NCI-H345 treated with DMSO at 0.1 percent for 48 hours (cell line): ENCODE results near the gene GALNS.

Experiments used
- DNase-seq: peaks from one replicate; lab custom pipeline; 2025; ENCODE audit not compliant: unreplicated experiment; lab: John Stamatoyannopoulos, UW

GALNS gene

DNA sequence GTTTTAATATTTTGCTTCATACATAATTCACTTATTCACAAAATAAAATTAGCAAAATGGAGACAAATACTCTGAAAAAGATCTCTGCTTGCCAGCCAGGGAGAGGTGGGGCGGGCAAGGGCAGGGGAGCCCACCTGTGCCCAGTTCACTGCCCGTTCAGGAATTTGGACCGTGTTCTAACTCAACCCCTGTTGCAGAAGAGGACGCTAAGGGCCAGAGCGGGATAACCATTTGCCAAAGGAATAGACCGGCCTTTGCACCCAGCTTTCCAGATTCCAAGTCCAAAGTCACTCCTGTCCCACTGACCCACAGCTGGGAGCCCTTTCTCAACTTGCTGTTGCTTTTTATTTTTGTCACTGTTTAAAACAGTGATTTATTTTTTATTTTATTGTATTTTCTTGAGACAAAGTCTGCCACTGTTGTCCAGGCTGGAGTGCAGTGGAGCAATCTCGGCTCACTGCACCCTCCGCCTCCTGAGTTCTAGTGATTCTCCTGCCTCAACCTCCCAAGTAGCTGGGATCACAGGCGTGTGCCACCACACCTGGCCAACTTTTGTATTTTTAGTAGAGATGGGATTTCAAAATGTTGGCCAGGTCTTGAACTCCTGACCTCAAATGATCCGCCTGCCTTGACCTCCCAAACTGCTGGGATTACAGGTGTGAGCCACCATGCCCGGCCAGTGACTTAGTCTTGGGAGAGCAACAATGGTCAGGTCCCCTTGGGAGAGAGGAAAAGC, 69.0 kb downstream of the GALNS start:
- DNase-seq = no peak

DNA sequence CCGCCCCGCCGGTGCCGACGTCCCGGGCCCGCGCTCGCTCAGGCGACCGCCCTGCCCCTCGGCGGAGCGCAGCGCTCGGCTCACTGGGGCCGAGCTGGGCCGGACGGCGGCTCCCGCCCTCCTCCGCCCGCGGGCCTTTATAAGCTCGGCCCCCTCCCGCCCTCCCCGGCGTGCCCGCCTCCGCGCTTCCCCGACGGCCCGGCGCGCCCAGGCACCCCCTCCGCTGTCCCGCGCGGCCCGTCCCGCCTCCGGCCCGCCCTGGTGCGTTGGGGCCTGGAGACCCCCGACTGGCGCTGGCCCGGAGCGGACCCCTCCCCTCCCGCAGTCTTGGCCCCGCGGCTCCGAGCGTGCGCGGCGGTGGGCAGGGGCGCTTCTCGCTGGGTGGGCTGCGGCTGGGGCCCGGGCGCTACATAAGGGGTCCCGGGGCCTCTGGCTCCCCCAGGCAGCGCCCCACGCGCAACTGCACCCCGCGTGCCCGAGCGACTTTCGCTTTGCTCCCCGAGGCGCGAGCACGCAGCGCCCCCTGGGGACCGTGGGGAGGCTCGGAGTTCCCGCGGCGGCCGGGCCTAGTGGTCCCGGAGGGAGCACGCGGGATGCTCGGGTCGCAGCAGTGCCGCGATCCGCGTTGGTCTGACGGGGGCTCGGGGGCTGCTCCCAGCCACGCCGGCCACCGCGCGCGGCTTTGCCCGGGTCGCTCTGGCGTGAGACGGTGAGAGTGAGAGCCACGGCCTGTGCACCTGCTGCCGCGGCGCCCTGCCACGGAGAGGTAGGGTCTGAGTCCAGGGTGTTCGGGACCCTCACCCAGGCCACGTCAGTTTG, 71.4 kb downstream of the GALNS start, which contains the start of gene PIEZO1:
TSS of gene PIEZO1 (minus strand) at position 115 of the 819 bp plus-strand sequence. CDS start 256 bp downstream, outside the sequence.
- no peak for DNase-seq

DNA sequence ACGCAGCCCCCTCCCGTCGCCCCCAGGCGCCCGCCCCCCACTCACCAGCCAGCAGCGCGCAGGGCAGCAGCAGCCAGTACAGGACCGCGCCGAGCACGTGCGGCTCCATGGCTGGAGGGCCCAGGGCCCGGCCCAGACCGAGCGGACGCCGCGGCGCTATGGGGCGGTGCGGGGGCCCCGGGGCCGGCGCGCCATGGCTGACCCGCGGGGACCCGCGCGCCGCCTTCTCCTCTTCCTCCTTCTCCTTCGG, 72.0 kb downstream of the GALNS start:
- no peak for DNase-seq

DNA sequence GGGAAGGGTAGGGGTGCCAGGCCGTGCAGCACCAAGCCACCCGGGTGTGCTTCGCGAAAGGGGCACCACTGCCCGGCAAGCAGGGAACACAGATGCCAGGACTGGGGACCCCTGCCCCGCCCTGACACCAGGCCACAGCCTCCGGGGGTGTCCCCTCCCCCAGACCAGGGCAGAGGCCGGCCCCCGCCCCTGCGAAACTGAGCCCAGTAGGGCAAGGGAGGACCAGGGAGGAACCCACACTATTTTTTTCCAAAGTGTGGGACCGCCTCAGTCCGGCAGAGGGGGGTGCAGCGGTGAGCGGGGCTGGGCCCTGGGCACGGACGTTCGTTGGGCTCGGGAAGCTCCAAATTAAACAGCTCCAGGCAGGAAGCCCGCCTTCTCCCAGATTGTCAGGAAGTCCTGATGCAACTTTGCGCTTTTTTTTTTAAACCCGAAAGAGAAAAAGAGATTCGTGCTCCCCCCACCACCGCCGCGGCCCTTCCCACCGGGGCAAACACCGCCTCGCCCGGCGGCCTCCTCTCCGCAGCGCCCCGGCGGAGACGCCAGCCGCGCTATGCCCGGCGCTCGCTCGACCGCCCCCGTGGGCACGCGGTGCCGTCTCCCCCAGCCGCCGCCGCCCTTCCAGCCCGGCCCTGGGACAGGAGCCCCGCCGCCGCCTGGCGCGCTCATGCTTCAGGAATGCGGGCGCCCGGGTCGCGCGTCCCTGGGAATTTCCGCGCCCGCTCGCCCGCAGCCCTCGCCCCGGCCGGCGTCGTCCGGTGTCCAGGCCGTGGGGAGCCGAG, 72.5 kb downstream of the GALNS start:
- DNase-seq = no peak

DNA sequence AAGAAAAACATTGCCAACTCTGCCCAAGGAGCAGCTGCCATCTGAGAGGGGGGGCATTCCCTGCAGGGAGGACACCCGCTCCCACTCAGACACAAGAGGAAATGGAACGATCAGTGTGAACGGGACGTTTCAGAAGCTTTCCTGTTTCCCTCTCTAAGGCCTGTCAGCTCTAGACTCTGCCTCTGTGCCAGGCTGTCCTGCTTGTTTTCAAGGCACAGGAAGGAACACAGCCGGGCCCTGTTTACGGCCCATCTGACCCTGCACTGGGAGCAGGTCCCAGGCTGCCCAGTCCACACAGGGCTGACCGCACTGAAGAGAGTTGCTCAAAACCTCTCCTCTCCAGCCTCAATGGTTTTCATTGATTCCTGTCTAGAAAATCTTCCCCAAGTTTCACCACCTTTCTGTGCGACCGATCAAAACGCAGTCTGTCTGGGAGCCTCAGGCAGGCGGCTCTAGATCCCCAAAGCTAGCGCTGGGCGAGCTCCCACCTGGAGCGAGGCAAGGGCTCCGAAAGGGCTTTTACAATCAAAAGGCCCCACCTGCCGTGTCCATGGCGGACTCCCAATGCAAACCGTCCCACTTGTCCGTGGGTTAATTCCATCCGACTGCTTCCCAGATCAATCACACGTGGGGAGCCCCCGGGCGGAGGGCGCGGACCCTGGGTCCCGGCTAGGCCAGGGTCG, 73.2 kb downstream of the GALNS start:
- DNase-seq = no peak

DNA sequence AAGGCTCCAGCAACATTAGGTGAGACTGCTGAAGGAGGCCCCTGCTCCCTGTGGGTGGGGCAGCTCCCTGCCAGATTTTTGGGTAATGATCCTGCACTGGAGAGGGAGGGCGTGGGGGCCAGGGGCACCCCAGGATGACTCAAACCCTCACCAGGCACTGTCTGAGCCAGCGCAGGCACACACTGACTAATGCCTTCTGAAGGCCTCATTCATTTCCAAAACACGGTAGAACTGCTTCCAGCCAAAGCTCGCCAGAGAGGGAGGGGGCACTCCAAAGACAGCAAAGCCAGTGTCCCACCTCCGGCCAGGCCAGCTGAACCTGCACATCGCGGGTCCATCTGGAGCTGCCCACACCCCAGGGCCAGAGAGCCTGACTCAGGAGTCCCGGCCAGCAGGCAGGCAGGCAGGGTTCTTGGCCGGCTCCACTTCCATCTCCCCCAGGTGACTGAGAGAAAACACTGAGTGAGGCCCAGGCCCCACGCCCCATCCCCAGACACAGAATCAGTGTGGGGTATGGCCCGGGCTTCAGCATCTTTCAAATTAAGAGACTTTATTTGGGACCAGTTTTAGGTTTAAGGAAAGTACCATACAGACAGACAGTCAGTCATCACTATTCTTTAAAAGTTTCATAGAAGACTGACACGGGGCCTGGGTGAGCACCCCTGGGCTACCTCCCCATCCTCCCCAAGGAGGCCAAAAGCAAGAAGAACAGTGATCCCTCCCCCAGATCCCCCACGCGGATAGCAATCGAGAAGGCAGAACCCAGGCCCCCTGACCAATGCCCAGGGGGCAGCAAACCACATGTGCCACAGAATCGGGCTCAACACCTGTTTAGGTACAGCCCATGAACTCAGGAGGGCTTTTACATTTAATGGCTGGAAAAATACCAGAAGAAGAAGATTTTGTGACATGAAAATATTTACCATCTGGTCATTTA, 74.0 kb downstream of the GALNS start:
- no peak for DNase-seq

DNA sequence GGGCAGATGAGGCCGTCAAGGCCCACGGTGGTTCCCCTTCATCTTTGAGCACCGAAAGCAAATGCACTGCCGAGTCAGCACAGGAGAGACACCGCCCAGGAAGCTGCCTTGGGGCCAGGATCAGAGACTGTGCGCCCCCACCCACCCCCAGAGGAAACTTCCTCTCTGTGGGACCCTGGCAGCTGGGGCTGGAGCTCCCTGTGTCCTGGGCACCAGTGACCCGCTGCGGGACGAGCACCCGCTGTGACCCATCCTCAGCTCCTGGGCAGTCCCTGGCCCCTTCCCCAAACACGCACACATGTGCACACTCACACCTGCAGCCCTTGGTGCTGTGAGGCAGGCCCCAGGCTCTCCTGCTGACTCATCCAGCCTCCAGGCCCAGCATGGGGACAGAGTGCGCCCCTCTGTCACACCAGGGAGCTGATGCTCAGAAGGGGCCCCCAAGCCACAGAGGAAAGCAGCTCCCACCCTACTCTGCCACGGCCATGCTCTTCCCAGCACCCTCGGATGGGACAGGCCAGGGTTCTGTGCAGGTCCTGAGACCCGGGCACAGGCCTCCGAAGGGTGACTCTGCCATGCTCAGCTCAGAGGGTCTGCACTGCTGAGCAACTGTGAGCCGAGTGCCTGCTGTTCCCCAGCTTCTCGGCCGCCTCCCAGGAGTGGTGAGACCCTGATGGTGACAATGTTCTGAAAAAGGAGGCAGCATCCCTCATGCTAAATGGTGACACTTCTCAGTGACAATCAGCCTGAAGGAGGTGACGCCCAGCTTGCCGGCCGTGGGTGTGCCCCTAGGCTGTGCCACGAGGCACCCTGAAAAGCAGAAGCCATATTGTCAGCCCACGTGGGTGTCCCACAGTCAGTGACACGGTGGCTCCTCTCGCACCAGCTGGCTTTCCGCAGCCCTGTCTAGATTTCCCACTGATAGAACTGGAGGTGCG, 75.3 kb downstream of the GALNS start:
- DNase-seq = no peak

DNA sequence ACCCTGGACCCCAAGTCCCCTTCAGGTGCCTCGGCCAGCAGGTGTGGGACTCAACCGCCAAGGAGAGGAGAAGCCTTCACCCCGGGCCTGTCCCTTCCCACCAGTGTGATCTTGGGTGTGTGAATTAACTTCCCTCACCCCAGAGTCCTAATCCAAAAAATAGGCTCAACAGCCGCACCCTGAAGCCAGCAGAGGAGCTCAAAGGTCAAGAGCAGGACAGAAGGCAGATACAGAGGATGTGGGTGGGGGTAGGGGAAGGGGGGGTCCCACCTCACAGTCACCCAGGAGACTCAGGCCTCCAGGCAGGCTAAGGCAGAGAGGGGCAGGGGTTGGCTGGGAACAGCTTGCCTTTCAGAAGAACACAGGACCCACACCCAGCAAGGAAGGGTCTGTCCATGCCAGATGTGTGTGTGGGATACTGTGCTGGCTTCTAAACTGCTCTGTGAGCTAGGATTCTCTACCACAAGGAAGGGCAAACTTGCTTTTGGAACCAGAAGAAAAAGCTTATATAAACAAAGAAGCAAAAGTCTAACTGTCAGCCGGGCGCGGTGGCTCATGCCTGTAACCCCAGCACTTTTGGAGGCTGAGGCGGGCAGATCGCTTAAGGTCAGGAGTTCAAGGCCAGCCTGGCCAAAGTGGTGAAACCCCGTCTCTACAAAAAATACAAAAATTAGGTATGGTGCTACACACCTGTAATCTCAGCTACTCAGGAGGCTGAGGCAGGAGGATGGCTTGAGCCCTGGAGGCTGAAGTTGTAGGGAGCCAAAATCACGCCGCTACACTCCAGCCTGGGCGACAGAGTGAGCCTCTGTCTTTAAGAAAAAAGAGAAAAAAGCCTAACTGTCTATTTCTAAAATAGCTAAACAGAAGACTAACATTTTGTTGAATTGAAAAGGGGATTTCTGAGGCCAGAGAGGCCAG, 76.3 kb downstream of the GALNS start:
- no peak for DNase-seq

DNA sequence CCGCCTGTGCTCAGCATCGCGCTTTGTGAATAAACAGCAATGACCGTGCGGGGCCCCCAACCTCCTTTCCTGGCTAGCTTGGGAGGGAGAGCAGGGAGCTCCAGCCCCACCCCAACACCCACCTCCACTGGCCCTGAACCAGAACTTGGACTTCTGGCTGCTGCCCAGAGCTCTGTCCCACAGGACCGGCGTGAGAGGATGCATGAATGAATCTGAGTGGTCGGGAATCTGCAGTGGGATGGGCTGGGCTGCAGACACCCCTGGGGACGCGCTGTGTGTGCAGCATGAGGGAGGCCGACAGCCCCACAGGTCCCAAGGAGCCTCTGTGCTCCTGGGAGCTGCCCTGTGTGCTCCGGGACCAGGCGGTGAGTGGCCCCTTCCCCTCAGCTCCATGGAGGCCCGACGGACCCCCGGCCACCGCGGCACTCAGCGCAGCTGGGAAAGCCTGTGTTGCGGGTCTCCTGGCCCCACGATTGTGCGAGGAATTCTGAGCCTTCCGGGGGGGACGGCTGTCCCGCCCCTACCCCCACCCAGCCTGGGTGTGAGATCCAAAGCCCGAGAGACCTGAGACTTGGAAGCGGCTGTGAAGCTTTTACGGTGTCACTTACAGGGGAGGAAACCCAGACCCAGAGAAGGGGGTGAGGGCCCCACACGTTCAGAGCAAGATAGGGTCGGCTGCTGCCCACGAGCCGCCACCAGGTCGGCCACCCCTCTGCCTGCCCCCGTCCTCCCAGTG, 77.2 kb downstream of the GALNS start:
- DNase-seq = no peak

DNA sequence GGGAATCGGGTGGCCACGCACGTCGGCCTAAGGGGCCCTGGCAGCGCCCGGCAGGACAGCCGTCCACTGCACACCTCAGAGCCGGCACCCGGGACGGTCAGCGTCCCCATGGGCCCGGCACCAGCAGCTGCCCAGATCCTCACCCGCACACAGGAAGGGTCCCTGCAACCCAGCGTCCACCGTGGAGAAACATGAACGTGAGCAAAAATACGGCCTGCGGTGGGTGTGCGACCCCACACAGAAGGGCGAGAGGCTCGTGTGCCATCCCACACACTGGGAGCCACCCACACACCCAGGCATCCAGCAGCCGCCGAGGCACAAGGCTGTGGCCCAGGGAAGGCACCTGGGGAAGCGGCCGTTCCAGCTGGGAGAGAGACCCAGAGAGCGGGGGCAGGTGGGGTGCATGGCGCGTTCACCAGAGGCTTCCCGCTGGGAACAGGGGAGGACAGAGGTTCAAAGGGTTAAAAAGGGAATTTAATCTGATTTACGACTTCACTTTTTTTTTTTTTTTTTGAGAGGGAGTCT, 78.1 kb downstream of the GALNS start:
- DNase-seq = no peak

DNA sequence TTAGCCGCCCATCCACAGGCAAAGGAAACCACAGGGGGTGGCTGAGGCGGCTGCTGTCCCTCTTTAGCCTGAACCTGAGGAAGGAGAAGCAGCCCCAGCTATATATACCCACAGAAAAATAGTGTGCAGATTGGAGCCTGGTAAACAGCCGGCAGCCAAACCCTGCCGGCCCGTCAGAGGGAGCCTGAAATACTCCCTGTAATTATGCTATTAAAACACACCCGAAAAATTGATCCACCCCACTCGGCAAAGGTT, 78.5 kb downstream of the GALNS start:
- no peak for DNase-seq

DNA sequence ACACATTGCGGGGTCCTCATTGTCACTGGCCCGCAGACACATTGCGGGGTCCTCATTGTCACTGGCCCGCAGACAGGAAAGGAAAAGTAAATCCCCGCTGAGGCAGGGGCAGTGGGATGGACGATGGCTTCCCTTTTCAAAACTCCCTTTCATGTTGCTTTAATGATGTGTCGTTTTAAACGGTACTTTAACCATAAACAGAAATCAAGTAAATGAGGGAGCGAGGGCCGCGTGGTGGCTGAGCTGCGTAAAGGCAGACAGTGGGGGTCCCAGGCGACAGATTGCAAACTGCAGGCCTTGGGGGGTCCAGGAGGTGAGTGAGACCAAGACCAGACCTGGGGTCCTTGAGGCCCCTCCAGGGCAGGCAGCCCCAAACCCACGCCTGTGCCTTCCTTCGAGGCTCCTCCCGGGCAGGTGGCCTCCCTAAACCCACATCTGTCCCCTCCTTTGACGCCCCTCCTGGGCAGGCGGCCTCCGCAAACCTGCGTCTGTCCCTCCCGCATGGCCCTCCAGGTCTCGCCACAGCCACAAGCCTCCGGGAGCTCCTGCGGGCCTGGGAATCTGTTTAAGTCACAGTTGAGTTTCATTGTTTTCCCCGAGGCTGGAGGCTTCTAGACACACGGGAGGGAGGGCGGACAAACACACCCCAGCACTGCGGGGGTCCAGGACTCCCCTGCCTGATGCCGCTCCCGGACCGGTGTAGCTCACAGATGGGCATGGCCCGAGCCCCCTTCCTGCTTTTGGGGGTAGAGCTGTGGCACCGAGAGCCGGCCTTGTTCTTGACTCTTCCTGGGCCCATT, 79.1 kb downstream of the GALNS start:
- DNase-seq = no peak

DNA sequence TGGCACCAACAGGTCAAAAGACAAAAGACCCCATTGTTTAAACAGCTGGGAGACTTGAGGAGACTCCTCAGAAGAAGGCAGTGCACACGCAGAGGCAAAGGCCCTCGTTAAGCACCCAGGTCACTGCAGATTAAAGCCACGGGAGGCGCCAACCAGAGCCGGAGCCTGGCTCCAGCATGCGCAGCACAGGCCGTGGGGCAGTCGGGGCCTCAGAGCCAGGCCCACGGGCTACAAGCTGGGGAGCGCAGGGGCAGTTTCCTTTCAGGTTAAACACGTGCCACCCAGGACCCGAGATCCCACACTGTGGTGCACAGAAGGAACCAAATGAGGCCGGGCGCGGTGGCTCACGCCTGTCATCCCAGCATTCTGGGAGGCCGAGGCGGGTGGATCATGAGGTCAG, 80.9 kb downstream of the GALNS start:
- no peak for DNase-seq

DNA sequence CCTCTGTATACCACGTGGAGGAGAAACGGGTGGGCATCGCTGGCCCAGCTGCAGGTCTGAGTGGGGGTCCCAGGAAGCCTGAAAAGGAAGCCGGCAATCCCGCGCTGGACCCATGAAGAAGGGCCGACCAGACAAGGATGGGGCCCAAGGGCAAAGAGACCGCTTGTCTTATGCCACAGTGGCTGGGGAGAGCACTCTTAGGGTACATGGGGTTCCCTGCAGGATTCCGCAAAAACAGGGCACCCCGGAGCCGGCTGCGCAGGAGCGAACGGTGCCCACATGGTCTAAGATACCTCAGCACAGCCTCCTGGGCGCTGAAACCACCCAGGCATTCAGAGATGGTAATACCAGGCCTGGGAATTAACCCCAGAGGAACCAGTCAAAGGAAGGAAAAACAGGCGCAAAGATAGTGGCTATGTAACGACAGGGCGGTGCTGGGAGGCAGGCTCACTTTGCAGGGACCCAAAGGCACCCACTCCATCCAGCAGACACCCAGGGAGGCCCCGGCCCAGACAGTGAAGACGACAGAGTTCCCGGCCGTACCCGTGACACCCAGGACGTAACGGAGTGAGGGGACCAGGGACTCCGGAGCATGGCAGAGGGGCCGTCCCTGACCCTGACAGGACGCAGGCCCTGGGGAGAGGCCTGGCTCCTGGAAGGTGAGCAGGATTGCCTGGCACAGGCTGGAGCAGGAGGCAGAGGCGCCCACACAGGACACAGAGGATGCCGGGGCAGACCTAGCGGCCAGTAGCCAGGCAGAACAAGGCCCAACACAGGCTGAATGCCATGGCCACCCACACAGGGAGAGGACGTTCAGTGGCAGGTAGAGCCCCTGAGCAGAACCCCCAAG, 82.0 kb downstream of the GALNS start:
- DNase-seq = no peak

DNA sequence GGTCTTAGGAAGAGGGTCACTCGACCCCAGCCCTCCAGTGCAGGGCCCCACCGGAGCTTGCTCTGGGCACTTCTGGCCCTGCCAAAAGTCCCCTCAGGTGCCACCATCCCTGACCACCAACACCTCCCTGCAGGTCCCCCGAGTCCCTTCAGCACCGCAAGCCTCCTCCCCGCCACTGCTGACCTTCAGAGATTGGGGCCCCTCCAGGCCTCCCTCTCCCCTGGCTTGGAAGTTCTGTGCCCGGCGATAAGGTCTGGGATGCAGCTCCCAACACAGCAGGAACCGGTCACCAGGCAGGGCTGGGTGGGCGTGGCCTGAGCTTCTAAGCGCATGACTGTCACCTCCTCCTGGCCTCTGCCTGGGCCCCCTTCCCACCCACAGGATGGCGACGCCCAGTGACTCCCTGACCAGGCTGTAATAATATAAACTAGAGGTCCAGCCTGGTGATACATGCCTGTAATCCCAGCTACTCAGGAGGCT, 82.9 kb downstream of the GALNS start:
- no peak for DNase-seq
